Loucy (cell line): Measurements from ENCODE around the gene KIR2DL4.
"Not testable (repeated sequence)": the region's sequence is repeated elsewhere in the genome, so short reads cannot be mapped to it uniquely, and the experiment has no call there.

ENCODE experiments used
- H2AFZ ChIP-seq: fragments of 200-600 bp; sonication (generic); 2 replicates; pipeline ENCODE4 v1.6.0; 2016; ENCODE audit warnings: antibody characterized with exemption, mild to moderate bottlenecking, low read length, moderate library complexity
- H3F3A ChIP-seq: fragments of 200-600 bp; 2 replicates; pipeline ENCODE4 v1.6.0; 2016; ENCODE audit warnings: antibody characterized with exemption, low read depth, mild to moderate bottlenecking
- H3K27me3 ChIP-seq: fragments of 200-600 bp; sonication (generic); 2 replicates; pipeline ENCODE4 v1.6.1; 2014; ENCODE audit warnings: low read length, mild to moderate bottlenecking; ENCODE audit not compliant: insufficient read depth, poor library complexity, severe bottlenecking
- H3K36me3 ChIP-seq: fragments of 200-600 bp; sonication (generic); 2 replicates; pipeline ENCODE4 v1.6.1; 2016; ENCODE audit warnings: low read length; ENCODE audit not compliant: insufficient read depth
- H3K4me1 ChIP-seq: fragments of 200-600 bp; sonication (generic); 2 replicates; pipeline ENCODE4 v1.5.1; 2014; ENCODE audit warnings: low read length, mild to moderate bottlenecking; ENCODE audit not compliant: insufficient read depth, poor library complexity, severe bottlenecking
- H3K4me2 ChIP-seq: fragments of 200-600 bp; sonication (generic); 2 replicates; pipeline ENCODE4 v1.6.0; 2014; ENCODE audit warnings: antibody characterized with exemption, low read length, low read depth, mild to moderate bottlenecking; ENCODE audit not compliant: poor library complexity, severe bottlenecking
- H3K4me3 ChIP-seq: fragments of 200-600 bp; sonication (generic); 2 replicates; pipeline ENCODE4 v1.5.1; 2014; ENCODE audit warnings: low read length, mild to moderate bottlenecking, mixed read lengths; ENCODE audit not compliant: poor library complexity, severe bottlenecking
- H3K79me2 ChIP-seq: fragments of 200-600 bp; sonication (generic); 2 replicates; pipeline ENCODE4 v1.6.1; 2014; ENCODE audit warnings: low read length; ENCODE audit not compliant: insufficient read depth
- H3K9ac ChIP-seq: fragments of 200-600 bp; sonication (generic); 2 replicates; pipeline ENCODE4 v1.6.0; 2014; ENCODE audit warnings: mild to moderate bottlenecking, low read depth, low read length, moderate library complexity; ENCODE audit not compliant: poor library complexity, severe bottlenecking
- H3K9me2 ChIP-seq: fragments of 200-600 bp; sonication (generic); replicated peaks from 2 replicates; pipeline ENCODE4 v1.6.1; 2016; ENCODE audit warnings: low read depth, low read length, mixed read lengths
- H3K9me3 ChIP-seq: fragments of 200-600 bp; sonication (generic); 2 replicates; pipeline ENCODE4 v1.6.1; 2014; ENCODE audit warnings: mild to moderate bottlenecking, antibody characterized with exemption, low read length, low read depth; ENCODE audit not compliant: insufficient read depth
- H4K20me1 ChIP-seq: fragments of 200-600 bp; sonication (generic); 2 replicates; pipeline ENCODE4 v1.6.0; 2014; ENCODE audit warnings: antibody characterized with exemption, low read length, mild to moderate bottlenecking; ENCODE audit not compliant: insufficient read depth, poor library complexity, severe bottlenecking
- CTCF ChIP-seq: fragments of 200-600 bp; sonication (generic); conservative IDR thresholded peaks from 2 replicates; pipeline ENCODE4 v1.5.1; 2014; ENCODE audit warnings: mild to moderate bottlenecking, antibody characterized with exemption, low read length
- EZH2phosphoT487 ChIP-seq: fragments of 200-600 bp; IDR thresholded peaks from 2 replicates; pipeline ENCODE4 v1.6.1; 2018; ENCODE audit warnings: antibody characterized with exemption, mild to moderate bottlenecking, moderate library complexity, borderline replicate concordance

The KIR2DL4 gene

GRCh38 chr19:54806516-54806838, 3.1 kb downstream of the KIR2DL4 start:
- no peaks in the 10 kb centered on the region for H3K9me3 ChIP-seq
- TF ChIP-seq EZH2phosphoT487 = no peak
- no peak for TF ChIP-seq CTCF
- no peak overlapping the region for H3K4me3 ChIP-seq
- H2AFZ ChIP-seq = no peak overlapping the region
- H3K4me1 ChIP-seq = no peaks in the 10 kb centered on the region
- H3F3A ChIP-seq = no peaks in the 10 kb centered on the region
- no peaks in the 10 kb centered on the region for H3K79me2 ChIP-seq
- H3K9me2 ChIP-seq = no peaks in the 10 kb centered on the region
- no peaks in the 10 kb centered on the region for H4K20me1 ChIP-seq
- H3K4me2 ChIP-seq = no peak overlapping the region
- no peak overlapping the region for H3K9ac ChIP-seq
- H3K36me3 ChIP-seq = no peaks in the 10 kb centered on the region
- no peaks in the 10 kb centered on the region for H3K27me3 ChIP-seq

- H3K9me3 ChIP-seq, H3F3A ChIP-seq, H3K36me3 ChIP-seq: not testable (repeated sequence)
These were observed 11.2 kb downstream of the KIR2DL4 start for GRCh38 chr19:54814571-54814970.

GRCh38 chr19:54816251-54816650, 12.8 kb downstream of the KIR2DL4 start, which contains the start of gene KIR3DL1:
KIR3DL1 (plus strand) TSS chr19:54816468.
- H4K20me1 ChIP-seq, H3K36me3 ChIP-seq, H3K9me3 ChIP-seq, H2AFZ ChIP-seq, H3K27me3 ChIP-seq, H3K4me3 ChIP-seq, H3K79me2 ChIP-seq, H3K9ac ChIP-seq, H3K4me2 ChIP-seq, H3K4me1 ChIP-seq, H3K9me2 ChIP-seq, H3F3A ChIP-seq: not testable (repeated sequence)

More at GRCh38 chr19:54814571-54814970, 11.2 kb downstream of the KIR2DL4 start:
- H3K9ac ChIP-seq, H2AFZ ChIP-seq, H3K4me2 ChIP-seq, H3K9me2 ChIP-seq, H3K4me3 ChIP-seq, H3K4me1 ChIP-seq, H4K20me1 ChIP-seq, H3K79me2 ChIP-seq, H3K27me3 ChIP-seq: not testable (repeated sequence)

- Histone ChIP-seq H4K20me1 (no peaks in the 10 kb centered on the region), H3K4me1 (no peaks in the 10 kb centered on the region), H3K36me3 (no peaks in the 10 kb centered on the region), H3K9me2 (no peaks in the 10 kb centered on the region), H3K4me2 (no peak overlapping the region), H3K9ac (no peak overlapping the region), H3K9me3 (no peaks in the 10 kb centered on the region), H3K79me2 (no peaks in the 10 kb centered on the region), H3K27me3 (no peaks in the 10 kb centered on the region), H2AFZ (no peak overlapping the region), H3K4me3 (no peak overlapping the region), H3F3A (no peaks in the 10 kb centered on the region)
- TF ChIP-seq EZH2phosphoT487 (no peak), CTCF (no peak)
These were observed 14.5 kb downstream of the KIR2DL4 start for GRCh38 chr19:54817670-54818536.

- H3K9me2 ChIP-seq, H3K9me3 ChIP-seq, H3K9ac ChIP-seq, H2AFZ ChIP-seq, H4K20me1 ChIP-seq, H3K27me3 ChIP-seq, H3K4me1 ChIP-seq, H3K4me3 ChIP-seq, H3F3A ChIP-seq, H3K4me2 ChIP-seq, H3K36me3 ChIP-seq, H3K79me2 ChIP-seq: not testable (repeated sequence)
These were observed 21.0 kb downstream of the KIR2DL4 start for GRCh38 chr19:54824416-54824815.

- H3K9ac ChIP-seq, H3K36me3 ChIP-seq, H3K4me1 ChIP-seq, H3K27me3 ChIP-seq, H3K4me2 ChIP-seq, H4K20me1 ChIP-seq, H3K4me3 ChIP-seq, H2AFZ ChIP-seq, H3K79me2 ChIP-seq, H3K9me2 ChIP-seq, H3K9me3 ChIP-seq, H3F3A ChIP-seq: not testable (repeated sequence)
These were observed 21.9 kb downstream of the KIR2DL4 start for GRCh38 chr19:54825326-54825725.
